Breast epithelium (tissue), 4 donors: Measurements from ENCODE around the gene MON1A. TPM values are rescaled to one million over a fixed set of nuclear protein-coding genes. Genes with fewer than 3 reads are reported as not detected.

Source experiments
- DNase-seq, 2 donors: peaks; one replicate each; pipeline ENCODE4 v3.0.0-alpha.2; 2019; ENCODE audit warnings: low spot score in 2 of 2
- H3K27ac ChIP-seq, 2 donors: fragments of 200-600 bp; sonication (generic) in 1 of 2; one replicate each; pipeline ENCODE4 v1.5.1; 2016 to 2019; ENCODE audit warnings: mild to moderate bottlenecking in 1 of 2
- H3K27me3 ChIP-seq, 2 donors: fragments of 200-600 bp; sonication (generic) in 1 of 2; one replicate each; pipeline versions ENCODE4 v1.5.1 to v1.6.0; 2017 to 2019; ENCODE audit warnings: control low read depth in 1 of 2, mild to moderate bottlenecking in 1 of 2
- H3K36me3 ChIP-seq: fragments of 200-600 bp; one replicate; pipeline ENCODE4 v1.5.1; 2019
- H3K4me1 ChIP-seq, 2 donors: fragments of 200-600 bp; sonication (generic); one replicate each; pipeline ENCODE4 v1.5.1; 2016 to 2019; ENCODE audit warnings: control low read depth in 1 of 2
- H3K4me3 ChIP-seq, 3 donors: fragments of 200-600 bp; sonication (generic); 1 replicate in 2 of 3; 2 replicates in 1 of 3; pipeline ENCODE4 v1.5.1; 2016 to 2019; ENCODE audit warnings: mild to moderate bottlenecking in 3 of 3, moderate library complexity in 2 of 3
- H3K9me3 ChIP-seq, 2 donors: fragments of 200-600 bp; sonication (generic) in 1 of 2; one replicate each; pipeline ENCODE4 v1.5.1; 2016 to 2019; ENCODE audit warnings: control low read depth in 1 of 2
- POLR2A ChIP-seq: fragments of 450-650 bp; IDR thresholded peaks from one replicate; pipeline ENCODE4 v1.6.1; 2016; ENCODE audit warnings: antibody characterized with exemption, mild to moderate bottlenecking, moderate library complexity
- POLR2AphosphoS5 ChIP-seq, 3 donors: sonication (generic); formaldehyde crosslinking; IDR thresholded peaks; one replicate each; pipeline ENCODE4 v1.6.1; 2017; ENCODE audit warnings: antibody characterized with exemption in 3 of 3
- intact Hi-C: fragments of 100-400 bp; cut with DNase I; formaldehyde crosslinking; loops from one replicate; pipeline ENCODE4 v1.15.1; 2023; ENCODE audit warnings: low total_unique reads
- total RNA-seq, 3 donors: library from RNA; depleted of rRNA; stranded (reverse); fragments of >200 nt; gene quantifications; one replicate each; pipeline ENCODE4 v1.1.0, GENCODE V29; 2016
- TF ChIP-seq, protein P1 (sequence below), 3 donors: fragments of 450-650 bp; IDR thresholded peaks; one replicate each; pipeline ENCODE4 v1.5.1; 2016 to 2017; ENCODE audit warnings: antibody characterized with exemption in 3 of 3, mild to moderate bottlenecking in 3 of 3, moderate library complexity in 3 of 3

MON1A gene
- total RNA-seq, 3 donors from 2014 or later = 9.1 to 12.5 (median 11.3) TPM

- intact Hi-C loops = loop anchor here (10.0 kb wide), 1 partner anchor 1860 kb away; no protein-coding TSS in a partner anchor
- H3K27me3 ChIP-seq = peaks cover 3 to 20% of the 10 kb centered on the region in 2 donors
- no peaks in the 10 kb centered on the region for H3K9me3 ChIP-seq
- H3K4me1 ChIP-seq = peaks cover 0 to 6% of the 10 kb centered on the region in 2 donors
- H3K4me3 ChIP-seq = no peak overlapping the region
- no peak for DNase-seq
- no peak for TF ChIP-seq POLR2AphosphoS5 (IDR thresholded peaks at IDR 0.05)
- no peak for TF ChIP-seq POLR2A
- TF ChIP-seq, protein P1, sequence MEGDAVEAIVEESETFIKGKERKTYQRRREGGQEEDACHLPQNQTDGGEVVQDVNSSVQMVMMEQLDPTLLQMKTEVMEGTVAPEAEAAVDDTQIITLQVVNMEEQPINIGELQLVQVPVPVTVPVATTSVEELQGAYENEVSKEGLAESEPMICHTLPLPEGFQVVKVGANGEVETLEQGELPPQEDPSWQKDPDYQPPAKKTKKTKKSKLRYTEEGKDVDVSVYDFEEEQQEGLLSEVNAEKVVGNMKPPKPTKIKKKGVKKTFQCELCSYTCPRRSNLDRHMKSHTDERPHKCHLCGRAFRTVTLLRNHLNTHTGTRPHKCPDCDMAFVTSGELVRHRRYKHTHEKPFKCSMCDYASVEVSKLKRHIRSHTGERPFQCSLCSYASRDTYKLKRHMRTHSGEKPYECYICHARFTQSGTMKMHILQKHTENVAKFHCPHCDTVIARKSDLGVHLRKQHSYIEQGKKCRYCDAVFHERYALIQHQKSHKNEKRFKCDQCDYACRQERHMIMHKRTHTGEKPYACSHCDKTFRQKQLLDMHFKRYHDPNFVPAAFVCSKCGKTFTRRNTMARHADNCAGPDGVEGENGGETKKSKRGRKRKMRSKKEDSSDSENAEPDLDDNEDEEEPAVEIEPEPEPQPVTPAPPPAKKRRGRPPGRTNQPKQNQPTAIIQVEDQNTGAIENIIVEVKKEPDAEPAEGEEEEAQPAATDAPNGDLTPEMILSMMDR (IDR thresholded peaks at IDR 0.05) = no peak
- no peak overlapping the region for H3K27ac ChIP-seq
- no peaks in the 10 kb centered on the region for H3K36me3 ChIP-seq
Observed at GRCh38 chr3:49865198-49865784, 64.3 kb downstream of the MON1A start.

DNA sequence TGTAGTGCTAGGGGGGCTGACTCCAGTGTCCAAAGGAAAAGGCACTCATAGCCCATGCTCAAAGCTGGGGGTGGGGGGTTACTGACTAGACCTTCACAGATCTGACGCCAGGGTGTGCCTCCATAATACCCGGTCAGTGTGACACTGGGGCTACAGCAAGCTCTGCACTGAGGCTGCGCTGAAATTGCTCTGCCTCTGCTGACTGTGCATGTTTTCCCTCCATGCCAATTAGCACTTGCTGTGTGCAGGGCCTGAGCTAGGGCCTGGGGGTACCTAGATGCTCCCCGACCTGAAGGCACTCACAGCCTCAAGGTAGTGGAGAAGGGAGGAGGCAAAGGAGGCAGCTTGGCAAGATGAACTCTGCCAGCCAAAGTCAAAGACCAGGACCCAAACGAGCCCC, 65.1 kb downstream of the MON1A start:
- H3K27me3 ChIP-seq = peaks cover 3 to 15% of the 10 kb centered on the region in 2 donors
- H3K27ac ChIP-seq = no peak overlapping the region
- TF ChIP-seq POLR2AphosphoS5 (IDR thresholded peaks at IDR 0.05) = no peak
- no peaks in the 10 kb centered on the region for H3K9me3 ChIP-seq
- H3K4me1 ChIP-seq = peaks cover 0 to 6% of the 10 kb centered on the region in 2 donors
- H3K4me3 ChIP-seq = no peak overlapping the region
- DNase-seq = no peak
- no peaks in the 10 kb centered on the region for H3K36me3 ChIP-seq
- intact Hi-C loops = loop anchor here (10.0 kb wide), 1 partner anchor 1860 kb away; no protein-coding TSS in a partner anchor

DNA sequence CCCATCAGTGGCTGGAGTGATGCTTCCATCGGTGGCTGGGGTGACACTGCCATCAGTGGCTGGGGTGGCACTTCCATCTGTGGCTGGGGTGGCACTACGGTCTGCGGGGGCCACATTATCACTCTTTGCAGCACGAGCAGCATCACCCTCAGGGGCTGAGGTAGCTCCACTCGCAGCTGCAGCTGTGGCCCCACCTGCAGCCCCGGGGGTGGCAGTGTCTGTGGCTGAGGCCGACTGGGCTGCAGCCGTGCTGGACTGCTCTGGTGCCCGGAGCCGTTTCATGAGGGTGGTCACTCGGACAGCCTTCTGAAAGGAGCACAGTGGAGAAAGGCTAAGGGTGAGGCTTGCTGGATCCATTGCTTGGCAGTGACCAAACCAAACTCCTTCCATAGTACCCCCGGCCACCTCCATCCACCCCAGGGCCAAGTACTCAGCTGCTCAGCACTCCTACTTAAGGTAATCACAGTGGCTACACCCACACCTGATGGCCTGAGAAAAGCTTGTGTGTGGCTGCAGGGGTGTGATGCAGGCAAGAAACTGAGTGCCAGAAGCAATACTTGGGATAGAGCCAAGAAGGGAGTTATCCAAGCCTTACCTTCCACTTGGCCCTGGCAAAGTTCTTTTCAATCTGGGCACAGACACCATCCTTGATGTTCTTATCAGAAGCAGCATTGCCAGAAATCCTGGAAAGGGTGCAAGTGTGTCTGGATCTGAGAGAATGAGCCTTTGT, 69.9 kb downstream of the MON1A start:
- intact Hi-C loops = loop anchor here (10.0 kb wide), 1 partner anchor 1855 kb away; no protein-coding TSS in a partner anchor

More for the DNA sequence above, 69.9 kb downstream of the MON1A start:
- DNase-seq = no peak
- Histone ChIP-seq H3K36me3 (no peaks in the 10 kb centered on the region), H3K9me3 (no peaks in the 10 kb centered on the region), H3K27me3 (no peaks in the 10 kb centered on the region), H3K4me3 (no peak overlapping the region), H3K27ac (no peak overlapping the region), H3K4me1 (peaks cover 0 to 4% of the 10 kb centered on the region in 2 donors)
- TF ChIP-seq POLR2AphosphoS5 (IDR thresholded peaks at IDR 0.05) (no peak), POLR2A (no peak)
- TF ChIP-seq, protein P1 (IDR thresholded peaks at IDR 0.05) = no peak

Other genes starting within 250 kb of the MON1A start
- 10 to 100 TPM in 2 of 3 donors, 1 to 10 TPM in 1; 9.3 to 23.6 (median 21.2) TPM for gene MST1, start 240.3 kb downstream of the MON1A start, total RNA-seq
- 10 to 100 TPM; 22.1 to 29.8 (median 26.2) TPM for gene RNF123, start 240.3 kb downstream of the MON1A start, total RNA-seq
- 1 to 10 TPM in 2 of 3 donors, under 1 TPM in 1; 0.98 to 1.3 (median 1.0) TPM for gene AMIGO3, start 210.1 kb downstream of the MON1A start, total RNA-seq
- gene GMPPB, start 205.9 kb downstream of the MON1A start, total RNA-seq = 10 to 100 TPM; 17.4 to 40.0 (median 21.2) TPM
- gene IP6K1, start 143.3 kb downstream of the MON1A start, total RNA-seq = 10 to 100 TPM; 24.8 to 45.9 (median 45.8) TPM
- gene CDHR4, start 129.9 kb downstream of the MON1A start, total RNA-seq = not detected
- gene INKA1, start 126.5 kb downstream of the MON1A start, total RNA-seq = 1 to 10 TPM; 2.3 to 4.5 (median 4.2) TPM
- 10 to 100 TPM; 26.4 to 77.4 (median 50.5) TPM for gene UBA7, start 115.9 kb downstream of the MON1A start, total RNA-seq
- gene TRAIP, start 73.2 kb downstream of the MON1A start, total RNA-seq = 1 to 10 TPM; 1.6 to 2.0 (median 1.9) TPM
- 1 to 10 TPM in 1 of 3 donors, not detected in 2; 1.5 TPM for gene CAMKV, start 59.9 kb downstream of the MON1A start, total RNA-seq
- 10 to 100 TPM in 1 of 3 donors, 1 to 10 TPM in 1, under 1 TPM in 1; 0.16 to 11.9 (median 7.5) TPM for gene MST1R, start 25.9 kb downstream of the MON1A start, total RNA-seq
- gene RBM6, start 10.3 kb upstream of the MON1A start, total RNA-seq = 100 to 1,000 TPM in 2 of 3 donors, 10 to 100 TPM in 1; 92.2 to 158 (median 154) TPM
- 100 to 1,000 TPM; 214 to 343 (median 296) TPM for gene RBM5, start 159.1 kb upstream of the MON1A start, total RNA-seq
- 10 to 100 TPM in 2 of 3 donors, 1 to 10 TPM in 1; 7.7 to 49.8 (median 26.9) TPM for gene SEMA3F, start 225.5 kb upstream of the MON1A start, total RNA-seq